MV-4-11 (cell line): ENCODE data around the gene PTPRE.

ENCODE experiments used
- DNase-seq: peaks from one replicate; lab custom pipeline; 2025; lab: John Stamatoyannopoulos, UW

PTPRE gene

GRCh38 chr10:128095027-128095752 is 188.3 kb downstream of the PTPRE start:
- DNase-seq, result peak; percentile 19

GRCh38 chr10:128095753-128096469 is 189.0 kb downstream of the PTPRE start:
- DNase-seq, result peak; percentile 27

- DNase-seq, result no peak
Measured at GRCh38 chr10:128096486-128097199, 189.7 kb downstream of the PTPRE start.

- no peak for DNase-seq
Measured at GRCh38 chr10:128097783-128098182, 190.9 kb downstream of the PTPRE start.

GRCh38 chr10:128098631-128099030 is 191.7 kb downstream of the PTPRE start:
- no peak for DNase-seq

GRCh38 chr10:128099901-128100300 is 193.0 kb downstream of the PTPRE start:
- DNase-seq, result no peak

- DNase-seq, result no peak
Measured at GRCh38 chr10:128101901-128102300, 195.0 kb downstream of the PTPRE start.

GRCh38 chr10:128102480-128103228 is 195.8 kb downstream of the PTPRE start:
- DNase-seq, result no peak

GRCh38 chr10:128103229-128103714 is 196.4 kb downstream of the PTPRE start:
- no peak for DNase-seq

GRCh38 chr10:128105383-128105782 is 198.5 kb downstream of the PTPRE start:
- no peak for DNase-seq

- DNase-seq, result no peak
Measured at GRCh38 chr10:128109707-128110106, 202.8 kb downstream of the PTPRE start.

- no peak for DNase-seq
Measured at GRCh38 chr10:128110339-128110738, 203.4 kb downstream of the PTPRE start.

- no peak for DNase-seq
Measured at GRCh38 chr10:128111696-128112095, 204.8 kb downstream of the PTPRE start.

- DNase-seq, result no peak
Measured at GRCh38 chr10:128113026-128113425, 206.1 kb downstream of the PTPRE start.

GRCh38 chr10:128114901-128115300 is 208.0 kb downstream of the PTPRE start:
- no peak for DNase-seq

- no peak for DNase-seq
Measured at GRCh38 chr10:128115356-128115755, 208.5 kb downstream of the PTPRE start.

GRCh38 chr10:128116187-128116586 is 209.3 kb downstream of the PTPRE start:
- no peak for DNase-seq

GRCh38 chr10:128116851-128117615 is 210.1 kb downstream of the PTPRE start:
- DNase-seq, result no peak

- no peak for DNase-seq
Measured at GRCh38 chr10:128121750-128122412, 215.0 kb downstream of the PTPRE start.

- peak; percentile 36 for DNase-seq
Measured at GRCh38 chr10:128122931-128123330, 216.0 kb downstream of the PTPRE start.

GRCh38 chr10:128123846-128124245 is 216.9 kb downstream of the PTPRE start:
- DNase-seq, result no peak
